Sigmoid colon (tissue), 7 donors: ENCODE results near the gene SNCG. TPM values are rescaled to one million over a fixed set of nuclear protein-coding genes. Genes with fewer than 3 reads are reported as not detected.
A peak's percentile ranks its signal among the peaks of the same experiment; 100 is the strongest.

ENCODE experiments used
- DNase-seq: peaks from one replicate; pipeline ENCODE4 v3.0.0-alpha.2; 2019
- H3K27ac ChIP-seq, 4 donors: fragments of 200-600 bp; sonication (generic); one replicate each; pipeline ENCODE4 v1.5.1; 2016 to 2019; ENCODE audit warnings: mild to moderate bottlenecking in 1 of 4
- H3K27me3 ChIP-seq, 3 donors: fragments of 200-600 bp; sonication (generic); one replicate each; pipeline ENCODE4 v1.5.1; 2019; ENCODE audit warnings: mild to moderate bottlenecking in 1 of 3
- H3K36me3 ChIP-seq, 4 donors: fragments of 200-600 bp; sonication (generic); one replicate each; pipeline ENCODE4 v1.5.1; 2016 to 2019
- H3K4me1 ChIP-seq, 4 donors: fragments of 200-600 bp; sonication (generic); one replicate each; pipeline ENCODE4 v1.5.1; 2017 to 2019
- H3K4me3 ChIP-seq, 4 donors: fragments of 200-600 bp; sonication (generic); one replicate each; pipeline ENCODE4 v1.5.1; 2017 to 2019; ENCODE audit warnings: mild to moderate bottlenecking in 2 of 4, moderate library complexity in 1 of 4
- H3K9me3 ChIP-seq, 4 donors: fragments of 200-600 bp in 3 of 4; sonication (generic) in 3 of 4; one replicate each; pipeline versions ENCODE4 v1.5.1 to v1.6.1; 2013 to 2019
- CTCF ChIP-seq, 4 experiments: fragments of 450-650 bp in 3 of 4; fragments of 200-600 bp in 1 of 4; IDR thresholded peaks; one replicate each; pipeline ENCODE4 v1.5.1; 2016 to 2019; ENCODE audit warnings: antibody characterized with exemption in 4 of 4, mild to moderate bottlenecking in 3 of 4, moderate library complexity in 2 of 4
- EP300 ChIP-seq, 4 donors: sonication (generic); formaldehyde crosslinking; IDR thresholded peaks; one replicate each; pipeline ENCODE4 v1.6.1; 2017; ENCODE audit warnings: antibody characterized with exemption in 4 of 4
- POLR2A ChIP-seq, 2 donors: fragments of 450-650 bp; IDR thresholded peaks; one replicate each; pipeline ENCODE4 v1.6.1; 2016; ENCODE audit warnings: antibody characterized with exemption in 2 of 2, mild to moderate bottlenecking in 2 of 2, moderate library complexity in 2 of 2
- POLR2AphosphoS5 ChIP-seq, 4 donors: sonication (generic); formaldehyde crosslinking; IDR thresholded peaks; one replicate each; pipeline ENCODE4 v1.6.1; 2017; ENCODE audit warnings: antibody characterized with exemption in 4 of 4
- WGBS, 2 donors: extraction: QIAGEN DNeasy Blood & Tissue Kit; methylation state at CpG; one replicate each; pipeline ENCODE4 v1.1.7; 2013; 5-methylcytosine and 5-hydroxymethylcytosine counted together
- intact Hi-C: fragments of 100-400 bp; cut with DNase I; formaldehyde crosslinking; loops from one replicate; pipeline ENCODE4 v1.15.1; 2023
- polyA plus RNA-seq, 3 donors: library from polyadenylated mRNA; stranded (reverse); fragments of 200-250 nt; gene quantifications; one replicate each; pipeline ENCODE4 v1.2.3, GENCODE V29; 2013
- total RNA-seq, 4 donors: library from RNA; depleted of rRNA; stranded (reverse); fragments of >200 nt; gene quantifications; one replicate each; pipeline ENCODE4 v1.1.0, GENCODE V29; 2016
- donor health status: healthy with polysubstance abuse.
- donor health status: Bipolar disorder and iron deficiency.
- donor health status: healthy.

The SNCG gene
- total and polyA plus RNA-seq, 7 donors = 4.6 to 55.0 (median 24.2) TPM

GRCh38 chr10:86964061-86964846, 5.9 kb downstream of the SNCG start:
- 86 to 87% methylated on average over 13 of the region's 13 CpGs for WGBS, 2 donors
- Histone ChIP-seq H3K4me1 (peaks cover 0 to 48% (median 37%) of the 10 kb centered on the region in 4 donors), H3K27ac (no peak overlapping the region), H3K36me3 (no peaks in the 10 kb centered on the region), H3K4me3 (no peak overlapping the region), H3K27me3 (no peaks in the 10 kb centered on the region), H3K9me3 (no peaks in the 10 kb centered on the region)
- peak; percentile 63 for DNase-seq
- intact Hi-C loops = no loop called here
- TF ChIP-seq CTCF (IDR thresholded peaks at IDR 0.05) = no peak
- TF ChIP-seq POLR2A (IDR thresholded peaks at IDR 0.05) = no peak
- TF ChIP-seq POLR2AphosphoS5 (IDR thresholded peaks at IDR 0.05) = no peak
- no peak for TF ChIP-seq EP300 (IDR thresholded peaks at IDR 0.05)

GRCh38 chr10:86964847-86965190, 6.4 kb downstream of the SNCG start:
- WGBS, 2 donors = 86 to 88% methylated on average over 2 of the region's 2 CpGs
- no peak overlapping the region for H3K27ac ChIP-seq
- no peaks in the 10 kb centered on the region for H3K9me3 ChIP-seq
- no peak for TF ChIP-seq EP300 (IDR thresholded peaks at IDR 0.05)
- TF ChIP-seq POLR2AphosphoS5 (IDR thresholded peaks at IDR 0.05) = no peak
- TF ChIP-seq CTCF (IDR thresholded peaks at IDR 0.05) = no peak
- no peak for TF ChIP-seq POLR2A (IDR thresholded peaks at IDR 0.05)
- H3K4me1 ChIP-seq = peaks cover 0 to 48% (median 39%) of the 10 kb centered on the region in 4 donors
- no peaks in the 10 kb centered on the region for H3K27me3 ChIP-seq
- no peak for DNase-seq
- H3K36me3 ChIP-seq = no peaks in the 10 kb centered on the region
- intact Hi-C loops = no loop called here
- H3K4me3 ChIP-seq = no peak overlapping the region

GRCh38 chr10:86965986-86966654, 7.7 kb downstream of the SNCG start:
- peaks cover 0 to 47% (median 45%) of the 10 kb centered on the region in 4 donors for H3K4me1 ChIP-seq
- H3K9me3 ChIP-seq = no peaks in the 10 kb centered on the region
- DNase-seq = peak; percentile 53
- TF ChIP-seq EP300 (IDR thresholded peaks at IDR 0.05) (no peak), POLR2AphosphoS5 (IDR thresholded peaks at IDR 0.05) (no peak), CTCF (IDR thresholded peaks at IDR 0.05) (no peak), POLR2A (IDR thresholded peaks at IDR 0.05) (no peak)
- intact Hi-C loops = loop anchor here (1.0 kb wide), 1 partner anchor 278 kb away; no protein-coding TSS in a partner anchor
- H3K27ac ChIP-seq = peak overlapping the region; percentile 94 to 98 (median 96)
- no peaks in the 10 kb centered on the region for H3K36me3 ChIP-seq
- 53 to 78% methylated on average over 11 of the region's 11 CpGs for WGBS, 2 donors
- H3K4me3 ChIP-seq = no peak overlapping the region
- H3K27me3 ChIP-seq = no peaks in the 10 kb centered on the region

- Histone ChIP-seq H3K9me3 (no peaks in the 10 kb centered on the region), H3K27me3 (no peaks in the 10 kb centered on the region), H3K4me3 (no peak overlapping the region), H3K4me1 (peaks cover 0 to 57% (median 53%) of the 10 kb centered on the region in 4 donors), H3K36me3 (no peaks in the 10 kb centered on the region), H3K27ac (peak overlapping the region; percentile 94 to 98 (median 96))
- intact Hi-C loops = no loop called here
- peak; percentile 61 for DNase-seq
- WGBS, 2 donors = 74 to 88% methylated on average over 7 of the region's 7 CpGs
- TF ChIP-seq POLR2A (IDR thresholded peaks at IDR 0.05) (no peak), EP300 (IDR thresholded peaks at IDR 0.05) (no peak)
Observed at GRCh38 chr10:86967481-86967941, 9.1 kb downstream of the SNCG start.
